Measurements from ENCODE around the gene FNDC3B. TPM values are rescaled to one million over a fixed set of nuclear protein-coding genes. Genes with fewer than 3 reads are reported as not detected.
A peak's percentile ranks its signal among the peaks of the same experiment; 100 is the strongest.

Gene FNDC3B
- total and polyA plus RNA-seq, 5 donors from 2014 or later: 6.8 to 31.8 (median 11.7) TPM

GRCh38 chr3:172189213-172189612, 149.8 kb downstream of the FNDC3B start:
- no peak for ATAC-seq (ENCODE audit: low read depth in 2 of 2)
- Mint-ChIP-seq H3K4me3 (no peak overlapping the region), H3K27ac (no peak overlapping the region), H3K27me3 (no peaks in the 10 kb centered on the region), H3K36me3 (peaks cover 11% of the 10 kb centered on the region), H3K9me3 (no peaks in the 10 kb centered on the region), H3K4me1 (peaks cover 11 to 27% (median 17%) of the 10 kb centered on the region in 4 donors)
- H3K27me3 ChIP-seq (ENCODE audit: control insufficient read depth, insufficient read depth, low read length): no peaks in the 10 kb centered on the region
- no peak overlapping the region for H3K27ac ChIP-seq (ENCODE audit: insufficient read depth, low read length, poor library complexity, severe bottlenecking)
- no peaks in the 10 kb centered on the region for H3K36me3 ChIP-seq (ENCODE audit: control insufficient read depth, insufficient read depth, low read length)
- H3K4me1 ChIP-seq (ENCODE audit: control insufficient read depth, insufficient read depth, low read length, poor library complexity, severe bottlenecking): no peaks in the 10 kb centered on the region
- H3K4me3 ChIP-seq (ENCODE audit: low read depth, low read length): no peak overlapping the region
- no peak for DNase-seq
- no peaks in the 10 kb centered on the region for H3K9me3 ChIP-seq (ENCODE audit: control insufficient read depth in 2 of 2, low read length in 2 of 2)

- no peaks in the 10 kb centered on the region for H3K27me3 Mint-ChIP-seq
- H3K9me3 Mint-ChIP-seq: no peaks in the 10 kb centered on the region
- Histone ChIP-seq H3K27me3 (ENCODE audit: control insufficient read depth, insufficient read depth, low read length) (no peaks in the 10 kb centered on the region), H3K4me1 (ENCODE audit: control insufficient read depth, insufficient read depth, low read length, poor library complexity, severe bottlenecking) (no peaks in the 10 kb centered on the region), H3K9me3 (ENCODE audit: control insufficient read depth in 2 of 2, low read length in 2 of 2) (no peaks in the 10 kb centered on the region), H3K36me3 (ENCODE audit: control insufficient read depth, insufficient read depth, low read length) (no peaks in the 10 kb centered on the region), H3K27ac (ENCODE audit: insufficient read depth, low read length, poor library complexity, severe bottlenecking) (no peak overlapping the region), H3K4me3 (ENCODE audit: low read depth, low read length) (no peak overlapping the region)
- ATAC-seq (ENCODE audit: low read depth in 2 of 2) (no peak), DNase-seq (no peak)
- no peak overlapping the region for H3K4me3 Mint-ChIP-seq
- peaks cover 11% of the 10 kb centered on the region for H3K36me3 Mint-ChIP-seq
- peak overlapping the region in 1 of 3 donors; percentile 83 for H3K27ac Mint-ChIP-seq
- H3K4me1 Mint-ChIP-seq: peaks cover 12 to 31% (median 18%) of the 10 kb centered on the region in 4 donors
Measured at GRCh38 chr3:172189987-172190603, 150.7 kb downstream of the FNDC3B start.

- Mint-ChIP-seq H3K4me1 (peaks cover 12 to 36% (median 18%) of the 10 kb centered on the region in 4 donors), H3K4me3 (no peak overlapping the region), H3K27me3 (no peaks in the 10 kb centered on the region), H3K9me3 (no peaks in the 10 kb centered on the region), H3K27ac (no peak overlapping the region), H3K36me3 (peaks cover 11% of the 10 kb centered on the region)
- Histone ChIP-seq H3K36me3 (ENCODE audit: control insufficient read depth, insufficient read depth, low read length) (no peaks in the 10 kb centered on the region), H3K27me3 (ENCODE audit: control insufficient read depth, insufficient read depth, low read length) (no peaks in the 10 kb centered on the region), H3K9me3 (ENCODE audit: control insufficient read depth in 2 of 2, low read length in 2 of 2) (no peaks in the 10 kb centered on the region), H3K27ac (ENCODE audit: insufficient read depth, low read length, poor library complexity, severe bottlenecking) (no peak overlapping the region), H3K4me3 (ENCODE audit: low read depth, low read length) (no peak overlapping the region), H3K4me1 (ENCODE audit: control insufficient read depth, insufficient read depth, low read length, poor library complexity, severe bottlenecking) (no peaks in the 10 kb centered on the region)
- DNase-seq (no peak), ATAC-seq (ENCODE audit: low read depth in 2 of 2) (no peak)
Measured at GRCh38 chr3:172190980-172191379, 151.6 kb downstream of the FNDC3B start.

GRCh38 chr3:172191629-172192028, 152.3 kb downstream of the FNDC3B start:
- Mint-ChIP-seq H3K4me1 (peaks cover 12 to 35% (median 14%) of the 10 kb centered on the region in 4 donors), H3K4me3 (no peak overlapping the region), H3K27ac (no peak overlapping the region), H3K36me3 (peaks cover 11% of the 10 kb centered on the region), H3K9me3 (no peaks in the 10 kb centered on the region), H3K27me3 (no peaks in the 10 kb centered on the region)
- no peaks in the 10 kb centered on the region for H3K4me1 ChIP-seq (ENCODE audit: control insufficient read depth, insufficient read depth, low read length, poor library complexity, severe bottlenecking)
- H3K9me3 ChIP-seq (ENCODE audit: control insufficient read depth in 2 of 2, low read length in 2 of 2): no peaks in the 10 kb centered on the region
- H3K4me3 ChIP-seq (ENCODE audit: low read depth, low read length): no peak overlapping the region
- H3K36me3 ChIP-seq (ENCODE audit: control insufficient read depth, insufficient read depth, low read length): no peaks in the 10 kb centered on the region
- H3K27me3 ChIP-seq (ENCODE audit: control insufficient read depth, insufficient read depth, low read length): no peaks in the 10 kb centered on the region
- ATAC-seq (ENCODE audit: low read depth in 2 of 2): no peak
- H3K27ac ChIP-seq (ENCODE audit: insufficient read depth, low read length, poor library complexity, severe bottlenecking): no peak overlapping the region
- no peak for DNase-seq

GRCh38 chr3:172192830-172193415, 153.5 kb downstream of the FNDC3B start:
- DNase-seq: no peak
- Mint-ChIP-seq H3K9me3 (no peaks in the 10 kb centered on the region), H3K36me3 (peaks cover 11% of the 10 kb centered on the region), H3K4me3 (no peak overlapping the region), H3K4me1 (peaks cover 10 to 32% (median 17%) of the 10 kb centered on the region in 4 donors), H3K27ac (no peak overlapping the region), H3K27me3 (no peaks in the 10 kb centered on the region)
- H3K27ac ChIP-seq (ENCODE audit: insufficient read depth, low read length, poor library complexity, severe bottlenecking): no peak overlapping the region
- no peaks in the 10 kb centered on the region for H3K4me1 ChIP-seq (ENCODE audit: control insufficient read depth, insufficient read depth, low read length, poor library complexity, severe bottlenecking)
- H3K9me3 ChIP-seq (ENCODE audit: control insufficient read depth in 2 of 2, low read length in 2 of 2): no peaks in the 10 kb centered on the region
- ATAC-seq (ENCODE audit: low read depth in 2 of 2): no peak
- H3K27me3 ChIP-seq (ENCODE audit: control insufficient read depth, insufficient read depth, low read length): no peaks in the 10 kb centered on the region
- no peaks in the 10 kb centered on the region for H3K36me3 ChIP-seq (ENCODE audit: control insufficient read depth, insufficient read depth, low read length)
- H3K4me3 ChIP-seq (ENCODE audit: low read depth, low read length): no peak overlapping the region

GRCh38 chr3:172193436-172193835, 154.1 kb downstream of the FNDC3B start:
- Histone ChIP-seq H3K27me3 (ENCODE audit: control insufficient read depth, insufficient read depth, low read length) (no peaks in the 10 kb centered on the region), H3K4me1 (ENCODE audit: control insufficient read depth, insufficient read depth, low read length, poor library complexity, severe bottlenecking) (no peaks in the 10 kb centered on the region), H3K4me3 (ENCODE audit: low read depth, low read length) (no peak overlapping the region), H3K27ac (ENCODE audit: insufficient read depth, low read length, poor library complexity, severe bottlenecking) (no peak overlapping the region), H3K9me3 (ENCODE audit: control insufficient read depth in 2 of 2, low read length in 2 of 2) (no peaks in the 10 kb centered on the region), H3K36me3 (ENCODE audit: control insufficient read depth, insufficient read depth, low read length) (no peaks in the 10 kb centered on the region)
- Mint-ChIP-seq H3K36me3 (peaks cover 16% of the 10 kb centered on the region), H3K9me3 (peaks cover 0 to under 1% (median 0%) of the 10 kb centered on the region in 7 donors), H3K27ac (no peak overlapping the region), H3K27me3 (no peaks in the 10 kb centered on the region), H3K4me1 (peaks cover 10 to 33% (median 18%) of the 10 kb centered on the region in 4 donors), H3K4me3 (no peak overlapping the region)
- DNase-seq (no peak), ATAC-seq (ENCODE audit: low read depth in 2 of 2) (no peak)

- H3K9me3 Mint-ChIP-seq: peaks cover 0 to 3% (median 0%) of the 10 kb centered on the region in 7 donors
- ATAC-seq (ENCODE audit: low read depth in 2 of 2) (peak in 1 of 2 donors; percentile 37), DNase-seq (no peak)
- H3K36me3 Mint-ChIP-seq: peaks cover 21% of the 10 kb centered on the region
- H3K27me3 Mint-ChIP-seq: no peaks in the 10 kb centered on the region
- Histone ChIP-seq H3K36me3 (ENCODE audit: control insufficient read depth, insufficient read depth, low read length) (no peaks in the 10 kb centered on the region), H3K27ac (ENCODE audit: insufficient read depth, low read length, poor library complexity, severe bottlenecking) (no peak overlapping the region), H3K27me3 (ENCODE audit: control insufficient read depth, insufficient read depth, low read length) (no peaks in the 10 kb centered on the region), H3K4me1 (ENCODE audit: control insufficient read depth, insufficient read depth, low read length, poor library complexity, severe bottlenecking) (no peaks in the 10 kb centered on the region), H3K4me3 (ENCODE audit: low read depth, low read length) (no peak overlapping the region), H3K9me3 (ENCODE audit: control insufficient read depth in 2 of 2, low read length in 2 of 2) (no peaks in the 10 kb centered on the region)
- H3K27ac Mint-ChIP-seq: peak overlapping the region in 1 of 3 donors; percentile 0
- H3K4me1 Mint-ChIP-seq: peaks cover 10 to 32% (median 18%) of the 10 kb centered on the region in 4 donors
- no peak overlapping the region for H3K4me3 Mint-ChIP-seq
Measured at GRCh38 chr3:172194702-172195406, 155.5 kb downstream of the FNDC3B start.
